GM21723 (cell line): ENCODE measurements around the gene PGBD1.

Source experiments
- ATAC-seq: cut with Tn5 transposase; IDR thresholded peaks from one replicate; pipeline ENCODE4 v1.9.1; 2021; ENCODE audit warnings: mild to moderate bottlenecking, moderate library complexity; ENCODE audit not compliant: unreplicated experiment

Gene PGBD1, protein sequence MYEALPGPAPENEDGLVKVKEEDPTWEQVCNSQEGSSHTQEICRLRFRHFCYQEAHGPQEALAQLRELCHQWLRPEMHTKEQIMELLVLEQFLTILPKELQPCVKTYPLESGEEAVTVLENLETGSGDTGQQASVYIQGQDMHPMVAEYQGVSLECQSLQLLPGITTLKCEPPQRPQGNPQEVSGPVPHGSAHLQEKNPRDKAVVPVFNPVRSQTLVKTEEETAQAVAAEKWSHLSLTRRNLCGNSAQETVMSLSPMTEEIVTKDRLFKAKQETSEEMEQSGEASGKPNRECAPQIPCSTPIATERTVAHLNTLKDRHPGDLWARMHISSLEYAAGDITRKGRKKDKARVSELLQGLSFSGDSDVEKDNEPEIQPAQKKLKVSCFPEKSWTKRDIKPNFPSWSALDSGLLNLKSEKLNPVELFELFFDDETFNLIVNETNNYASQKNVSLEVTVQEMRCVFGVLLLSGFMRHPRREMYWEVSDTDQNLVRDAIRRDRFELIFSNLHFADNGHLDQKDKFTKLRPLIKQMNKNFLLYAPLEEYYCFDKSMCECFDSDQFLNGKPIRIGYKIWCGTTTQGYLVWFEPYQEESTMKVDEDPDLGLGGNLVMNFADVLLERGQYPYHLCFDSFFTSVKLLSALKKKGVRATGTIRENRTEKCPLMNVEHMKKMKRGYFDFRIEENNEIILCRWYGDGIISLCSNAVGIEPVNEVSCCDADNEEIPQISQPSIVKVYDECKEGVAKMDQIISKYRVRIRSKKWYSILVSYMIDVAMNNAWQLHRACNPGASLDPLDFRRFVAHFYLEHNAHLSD

DNA sequence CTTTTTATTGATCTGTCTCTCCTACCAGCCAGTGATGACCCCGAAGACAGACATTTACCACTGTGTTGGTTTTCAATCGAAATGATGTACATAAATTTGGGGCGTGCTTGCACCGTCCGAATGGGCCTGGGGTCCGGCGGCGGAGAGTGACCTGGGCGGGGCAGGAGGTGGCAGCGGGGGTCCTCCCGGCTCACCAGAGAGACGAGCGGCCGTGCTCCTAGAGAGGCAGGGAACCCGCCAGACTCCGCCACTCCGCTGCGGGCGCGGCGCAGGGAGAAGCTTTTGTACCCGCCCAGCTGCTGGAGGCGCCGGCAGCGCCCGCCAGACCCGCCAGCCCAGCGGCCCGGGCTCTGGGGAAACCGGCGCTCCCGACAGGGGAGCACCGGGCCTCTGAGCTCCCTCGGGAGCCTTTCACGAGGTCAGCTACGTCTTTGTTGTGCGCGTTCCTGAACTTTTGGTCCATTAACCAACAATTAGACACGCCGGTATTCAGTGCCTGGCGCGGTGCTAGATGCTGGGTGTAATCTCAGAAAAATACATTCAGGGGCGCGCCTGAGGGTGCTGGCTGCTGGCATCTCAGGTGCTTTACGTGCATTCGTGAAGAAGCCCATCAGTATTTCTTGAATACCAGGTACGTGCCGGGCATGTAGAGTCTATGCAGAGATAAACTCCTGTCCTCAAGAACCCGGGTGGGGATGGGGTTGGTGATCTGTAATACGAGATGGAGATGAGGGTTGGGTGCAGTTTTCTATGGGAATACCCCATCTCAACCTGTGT, at the start of gene PGBD1:
TSS of gene PGBD1 (plus strand) at position 285 of the 777 bp plus-strand sequence. CDS start 2,242 bp downstream, outside the sequence.
- ATAC-seq: peak; percentile 90

DNA sequence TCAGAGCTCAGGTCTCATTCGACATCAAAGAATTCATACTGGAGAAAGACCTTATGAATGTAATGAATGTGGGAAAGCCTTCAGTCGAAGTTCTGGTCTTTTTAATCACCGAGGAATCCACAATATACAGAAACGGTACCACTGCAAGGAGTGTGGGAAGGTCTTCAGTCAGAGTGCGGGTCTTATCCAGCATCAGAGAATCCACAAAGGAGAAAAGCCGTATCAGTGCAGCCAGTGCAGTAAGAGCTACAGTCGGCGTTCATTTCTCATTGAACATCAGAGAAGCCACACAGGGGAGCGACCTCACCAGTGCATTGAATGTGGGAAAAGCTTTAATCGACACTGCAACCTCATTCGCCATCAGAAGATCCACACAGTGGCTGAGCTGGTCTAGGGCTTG, 48.6 kb upstream of the PGBD1 start:
- ATAC-seq: no peak

DNA sequence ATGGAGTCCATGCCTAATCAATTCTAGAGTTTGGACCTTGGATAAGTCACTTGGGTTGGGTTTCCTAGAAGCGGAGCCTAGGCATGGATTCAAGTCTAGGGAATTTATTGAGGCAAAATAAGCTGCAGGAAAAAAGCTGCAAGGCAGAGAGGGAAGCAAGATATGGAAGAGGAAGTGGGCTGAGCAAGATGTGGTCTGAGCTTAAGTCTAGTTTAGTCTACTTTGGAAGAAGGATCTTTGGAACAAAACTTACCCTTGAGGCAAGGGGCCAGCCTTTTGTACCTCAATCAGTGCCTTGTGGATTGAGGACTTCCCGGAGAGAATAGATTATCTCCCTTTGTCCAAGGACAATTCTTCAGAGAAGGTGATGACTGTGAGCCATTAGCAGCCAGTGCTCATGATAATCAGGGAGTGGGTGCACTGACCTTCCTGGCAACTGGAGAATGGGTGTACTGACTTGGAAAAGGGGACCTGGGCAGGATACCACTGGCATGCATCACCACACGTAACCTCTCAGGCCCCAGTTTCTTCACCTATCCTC, 45.4 kb upstream of the PGBD1 start:
- no peak for ATAC-seq

DNA sequence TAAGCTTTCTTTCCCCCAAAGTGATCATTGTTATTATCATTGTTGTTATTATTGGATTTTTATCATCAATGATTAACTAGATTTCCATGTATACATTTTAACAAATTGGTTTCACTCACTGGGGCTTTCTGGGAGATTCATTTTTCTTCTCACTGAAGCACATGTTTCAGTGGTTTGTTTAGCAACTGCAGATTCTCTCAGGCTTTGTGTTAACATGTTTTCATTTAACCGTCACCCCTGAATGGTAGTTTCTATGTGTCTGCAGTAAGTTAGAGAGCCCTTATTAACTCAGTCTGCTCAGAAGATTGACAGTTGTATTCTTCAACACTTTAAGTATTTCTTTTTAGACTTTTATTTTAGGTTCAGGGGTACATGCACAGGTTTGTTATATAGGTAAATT, 41.7 kb upstream of the PGBD1 start:
- no peak for ATAC-seq

DNA sequence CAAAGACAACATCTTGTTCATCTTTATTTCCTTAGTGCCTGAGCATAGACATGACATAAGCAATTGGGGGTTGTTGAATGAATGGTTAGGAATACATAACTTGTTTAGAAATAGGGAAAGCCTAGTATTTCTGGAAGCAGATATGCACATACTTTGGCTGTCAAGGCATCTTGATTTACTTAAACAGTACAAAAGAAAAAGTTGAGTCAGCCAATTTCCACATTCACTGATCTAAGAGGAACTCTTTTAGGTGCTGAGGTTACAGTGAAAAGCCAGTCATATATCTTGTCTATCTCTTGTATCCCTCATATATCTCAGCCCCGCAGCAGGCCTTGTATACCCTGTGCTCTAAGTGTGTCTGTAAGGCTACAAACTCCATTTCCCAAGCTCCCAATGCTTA, 40.9 kb upstream of the PGBD1 start:
- ATAC-seq: no peak

DNA sequence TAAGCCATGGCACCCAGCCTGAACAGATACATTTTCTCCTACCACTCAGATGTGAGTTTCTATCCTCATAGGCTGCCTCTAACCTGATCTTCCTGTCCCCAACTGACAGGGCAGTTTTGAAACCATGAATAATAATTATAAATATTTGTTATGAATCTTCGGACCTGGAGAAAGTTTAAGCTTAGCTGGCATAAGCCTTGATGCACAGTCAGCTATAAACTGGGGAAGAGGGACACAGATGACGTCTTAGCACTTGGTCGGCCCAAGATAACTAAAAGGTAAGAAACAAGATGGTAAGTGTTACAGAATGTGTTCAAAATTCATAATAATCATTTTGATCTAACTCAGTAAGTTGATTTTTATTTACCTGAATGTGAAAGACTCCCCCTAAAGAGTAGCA, 37.4 kb upstream of the PGBD1 start:
- no peak for ATAC-seq

DNA sequence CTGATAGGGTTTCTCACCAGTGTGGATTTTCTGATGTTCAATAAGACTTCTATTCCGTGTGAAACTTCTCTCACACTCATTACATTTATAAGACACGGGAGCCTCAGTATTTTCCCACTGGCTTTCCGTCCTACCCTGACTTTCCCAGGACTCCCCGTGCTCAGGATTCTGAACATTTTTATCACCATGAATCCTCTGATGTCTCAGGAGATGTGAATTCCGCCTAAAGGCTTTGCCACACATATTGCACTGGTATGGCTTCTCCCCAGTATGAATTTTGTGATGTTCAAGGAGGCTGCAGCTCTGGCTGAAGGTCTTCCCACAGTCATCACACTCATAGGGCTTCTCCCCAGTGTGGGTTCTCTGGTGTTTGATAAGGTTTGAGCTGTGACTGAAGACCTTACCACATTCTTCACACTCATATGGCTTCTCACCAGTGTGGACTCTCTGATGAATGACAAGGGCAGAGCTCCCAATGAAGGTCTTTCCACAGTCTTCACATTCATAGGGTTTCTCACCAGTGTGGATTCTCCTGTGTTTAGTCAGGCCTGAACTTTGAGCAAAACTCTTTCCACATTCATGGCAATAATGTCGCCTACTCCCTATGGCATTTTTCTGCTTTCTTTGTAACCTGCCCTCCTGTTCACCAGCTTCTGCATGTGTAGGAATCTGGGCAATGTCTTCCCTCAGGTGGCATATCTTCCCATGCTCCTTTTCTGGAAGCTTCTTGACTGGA, 36.0 kb upstream of the PGBD1 start:
- ATAC-seq: no peak

DNA sequence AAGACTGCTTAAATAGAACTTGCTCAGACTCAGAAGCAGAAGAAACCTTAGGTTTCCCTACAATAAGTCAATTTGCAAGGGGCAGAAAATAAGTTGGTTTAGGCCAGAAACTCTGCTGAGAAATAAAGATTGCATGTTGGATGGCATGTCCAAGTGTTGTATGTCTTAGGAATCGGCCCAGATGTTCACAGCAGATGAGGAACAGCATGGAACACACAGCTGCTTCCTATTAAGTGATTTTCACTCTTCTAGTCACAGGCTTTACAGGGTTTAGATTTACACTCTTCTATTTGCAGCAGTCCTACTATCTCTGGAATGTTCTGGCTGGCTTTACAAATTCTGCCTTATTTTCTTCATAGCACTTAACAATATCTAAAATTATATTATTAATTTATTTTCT, 32.5 kb upstream of the PGBD1 start:
- ATAC-seq: no peak

DNA sequence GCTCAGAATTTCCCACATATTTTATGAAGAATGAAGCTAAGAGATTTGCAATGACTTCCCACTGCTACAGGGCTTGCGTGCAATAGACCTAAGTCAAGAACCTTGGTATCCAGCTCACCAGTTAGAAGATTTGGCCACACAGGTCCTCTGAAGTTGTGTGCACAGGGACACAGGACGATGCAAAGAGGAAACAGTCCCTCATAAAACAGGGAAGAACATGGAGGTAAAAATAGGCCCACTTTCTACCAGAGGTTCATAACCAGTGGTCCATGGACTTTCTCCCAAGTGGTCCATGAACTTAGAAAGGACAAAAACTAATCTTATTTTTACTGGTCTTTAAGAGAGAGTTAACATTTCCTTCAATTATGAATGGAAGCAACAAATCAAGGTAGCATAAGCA, 30.6 kb upstream of the PGBD1 start:
- ATAC-seq: no peak

DNA sequence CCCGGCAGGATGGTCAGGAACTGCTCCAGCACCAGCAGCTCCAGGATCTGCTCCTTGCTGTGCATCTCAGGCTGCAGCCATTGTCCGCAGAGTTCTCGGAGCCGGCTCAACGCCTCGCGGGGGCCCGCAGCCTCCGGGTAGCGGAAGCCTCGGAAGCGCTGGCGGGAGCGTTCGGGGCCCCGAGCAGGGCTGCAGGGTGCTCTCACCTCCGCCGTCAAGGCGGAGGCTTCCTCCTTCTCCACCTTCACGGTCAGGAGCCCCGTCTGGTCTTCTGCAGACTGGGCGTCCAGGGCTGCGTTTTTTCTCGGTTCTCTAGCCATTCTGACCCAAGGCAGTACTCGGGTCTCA, 29.7 kb upstream of the PGBD1 start:
- ATAC-seq: peak; percentile 45

DNA sequence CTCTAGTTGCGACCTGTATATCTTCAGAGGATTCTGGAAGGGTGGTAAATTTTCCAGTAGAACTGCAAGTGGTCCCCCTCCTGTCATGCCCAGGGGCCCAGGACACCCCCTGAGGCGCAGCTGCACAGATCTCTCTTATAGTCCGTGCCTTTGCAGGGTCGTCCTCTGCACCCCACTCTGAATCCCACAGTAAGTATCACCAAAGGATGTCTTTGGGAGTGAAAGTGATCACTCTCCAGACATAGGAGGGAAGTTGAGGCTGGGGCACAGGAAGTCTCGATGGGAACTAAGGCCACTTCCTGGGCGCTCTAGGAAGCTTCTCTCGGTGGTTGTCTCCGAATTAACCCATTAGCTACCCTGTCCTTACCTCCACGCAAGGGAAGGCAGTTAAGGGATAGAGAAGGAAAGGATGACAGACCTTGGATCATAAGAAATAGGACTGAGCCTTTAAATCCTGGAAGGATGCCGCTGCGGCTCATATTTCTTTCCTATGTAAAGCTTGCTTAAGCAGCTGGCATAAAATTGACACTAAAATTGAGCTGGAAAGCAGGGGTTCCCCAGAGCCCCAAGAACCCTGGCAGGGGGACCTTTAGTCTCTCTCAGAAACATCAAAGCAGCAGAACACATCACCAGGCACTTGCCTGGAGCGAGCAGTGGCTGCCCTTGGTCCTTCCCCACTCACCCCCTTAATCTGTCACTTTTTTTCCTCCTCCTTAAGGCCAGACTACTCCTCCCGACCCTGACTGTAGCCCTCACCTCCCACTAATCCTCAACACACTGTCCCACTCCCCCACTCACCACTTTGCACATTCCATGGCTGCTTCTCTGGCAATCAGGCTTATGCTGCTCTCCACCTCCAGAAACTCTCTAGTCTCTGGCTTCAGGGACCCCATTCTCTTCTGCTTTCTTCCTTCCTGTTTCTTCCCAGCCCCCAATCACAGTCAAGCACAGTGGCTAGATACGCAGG, 29.1 kb upstream of the PGBD1 start, which contains the start of gene ZKSCAN4:
TSS of gene ZKSCAN4 (minus strand) at position 261 of the 967 bp plus-strand sequence. CDS start 289 bp downstream, outside the sequence.
- peak; percentile 86 for ATAC-seq

DNA sequence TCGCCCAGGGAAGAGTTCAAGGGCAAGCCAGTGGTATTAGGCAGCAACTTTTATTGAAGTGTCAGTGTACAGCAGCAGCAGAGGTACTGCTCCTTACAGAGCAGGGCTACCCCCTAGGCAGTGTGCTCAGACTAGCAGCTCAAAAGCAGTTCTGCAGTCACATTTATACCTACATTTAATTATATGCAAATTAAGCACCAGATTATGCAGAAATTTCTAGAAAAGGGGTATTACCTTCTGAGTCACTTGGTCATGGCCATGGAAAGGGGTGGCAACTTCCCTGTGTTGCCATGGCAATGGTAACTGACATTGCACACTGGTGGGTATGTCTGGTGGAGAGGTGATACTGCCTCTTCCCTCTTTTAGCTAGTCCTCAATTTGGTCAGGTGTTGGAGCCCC, 27.3 kb upstream of the PGBD1 start:
- no peak for ATAC-seq

DNA sequence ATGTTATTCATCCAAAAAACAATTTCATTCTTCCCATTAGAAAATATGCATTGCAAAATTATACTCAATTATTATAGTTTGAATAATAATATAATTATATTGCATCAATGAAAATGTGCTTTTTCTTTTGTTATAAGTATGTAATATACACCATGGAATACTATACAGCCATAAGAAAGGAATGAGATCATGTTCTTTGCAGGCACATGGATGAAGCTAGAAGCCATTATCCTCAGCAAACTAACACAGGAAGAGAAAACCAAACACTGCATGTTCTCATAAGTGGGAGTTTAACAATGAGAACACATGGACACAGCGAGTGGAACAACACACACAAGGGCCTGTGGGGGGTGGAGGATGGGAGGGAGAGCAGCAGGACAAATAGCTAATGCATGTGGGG, 24.3 kb upstream of the PGBD1 start:
- no peak for ATAC-seq

DNA sequence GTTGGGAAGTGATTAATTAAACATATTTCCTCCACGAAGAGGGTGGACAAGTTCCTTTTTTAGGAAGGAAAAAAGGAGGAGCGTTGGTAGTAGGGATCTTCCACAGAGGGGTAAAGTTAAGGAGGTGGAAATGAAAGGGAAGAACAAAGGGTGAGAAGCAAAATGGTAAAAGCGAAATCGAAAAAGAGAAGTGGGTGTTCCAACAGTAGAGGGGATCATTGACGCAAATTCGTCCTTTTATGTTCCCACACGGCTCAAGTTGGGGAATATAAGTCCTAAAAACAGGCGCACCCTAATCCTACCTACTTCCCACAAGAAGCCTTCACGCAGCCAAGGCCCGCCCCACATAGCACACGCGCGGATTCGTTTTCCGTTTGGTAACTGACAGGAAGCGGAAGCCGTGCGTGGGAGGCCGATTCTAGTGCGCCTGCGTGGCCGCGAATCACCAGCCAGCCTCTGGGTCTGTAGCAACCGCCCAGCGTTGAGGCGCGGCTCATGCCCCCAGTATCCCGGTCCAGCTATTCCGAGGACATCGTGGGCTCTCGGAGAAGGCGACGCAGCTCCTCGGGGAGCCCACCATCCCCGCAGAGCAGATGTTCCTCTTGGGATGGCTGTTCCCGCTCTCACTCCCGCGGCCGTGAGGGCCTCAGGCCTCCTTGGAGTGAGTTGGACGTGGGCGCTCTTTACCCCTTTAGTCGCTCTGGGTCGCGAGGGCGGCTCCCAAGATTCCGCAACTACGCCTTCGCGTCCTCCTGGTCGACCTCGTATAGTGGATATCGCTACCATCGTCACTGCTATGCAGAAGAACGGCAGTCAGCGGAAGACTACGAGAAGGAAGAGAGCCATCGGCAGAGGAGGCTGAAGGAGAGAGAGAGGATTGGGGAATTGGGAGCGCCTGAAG, 22.2 kb upstream of the PGBD1 start, which contains the start of gene NKAPL:
TSS of gene NKAPL (plus strand) at position 421 of the 901 bp plus-strand sequence. CDS start at position 496, 75 bp downstream.
- no peak for ATAC-seq

DNA sequence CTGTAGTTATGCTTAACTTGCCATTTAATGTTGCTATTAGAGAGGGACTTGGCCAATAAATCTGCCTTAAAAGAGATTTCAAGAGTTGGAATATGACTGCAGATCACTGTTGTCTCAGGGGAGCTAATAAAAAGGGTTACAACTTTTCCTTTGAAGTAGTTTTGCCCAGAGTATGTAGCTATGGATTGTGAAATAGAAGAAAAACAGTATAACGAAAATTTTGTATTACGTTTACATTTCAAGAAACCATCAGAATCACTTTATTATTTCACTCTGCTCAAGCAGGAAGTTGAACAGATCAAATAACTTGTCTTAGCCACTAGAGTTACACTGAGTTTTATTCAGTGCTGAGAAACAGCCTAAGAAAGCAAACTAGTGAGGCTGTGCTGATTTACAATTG, 17.4 kb upstream of the PGBD1 start:
- no peak for ATAC-seq

DNA sequence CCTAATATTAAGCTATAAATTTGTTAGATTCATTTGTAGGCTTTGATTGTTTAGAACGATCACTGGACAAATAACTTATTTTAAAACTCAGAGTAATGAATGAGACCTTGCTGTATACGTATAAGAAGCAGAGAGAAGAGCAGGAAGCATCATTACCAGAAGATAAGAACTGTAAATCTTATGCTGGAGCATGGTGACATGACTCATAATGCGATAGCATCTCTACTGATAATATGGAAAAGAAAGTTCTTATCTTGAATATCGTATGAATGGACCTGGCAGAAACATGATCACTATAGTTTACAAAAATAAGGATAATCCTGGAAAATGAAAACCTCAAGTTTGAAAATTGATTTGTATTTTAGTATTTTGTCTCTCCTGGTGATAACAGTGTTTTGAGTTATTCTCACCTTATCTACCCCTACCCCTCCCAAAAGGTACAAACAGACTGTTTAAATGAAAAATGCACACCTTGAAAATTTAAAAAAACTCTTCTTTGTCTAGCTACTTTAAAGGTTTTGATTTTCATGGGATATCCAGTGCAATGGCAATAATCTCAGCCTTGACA, 16.5 kb upstream of the PGBD1 start:
- no peak for ATAC-seq

DNA sequence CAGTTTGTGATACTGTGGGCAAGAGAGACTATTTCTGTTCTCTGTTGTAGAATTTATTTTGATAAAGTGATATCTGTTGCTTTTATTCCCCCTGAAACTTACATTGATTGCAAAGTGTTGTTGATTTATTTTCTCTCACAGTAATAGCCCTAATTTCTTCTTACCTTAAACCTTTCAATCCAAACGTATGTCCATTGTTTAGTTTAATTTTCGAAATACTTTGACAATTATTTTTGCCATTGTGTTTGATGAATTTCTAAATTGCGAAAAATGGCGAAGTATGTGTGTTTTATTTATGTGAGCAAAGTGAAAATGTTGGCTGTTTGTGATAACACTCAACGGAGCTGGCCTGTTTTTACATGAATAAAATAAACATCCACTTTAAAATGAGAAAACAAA, 14.8 kb upstream of the PGBD1 start:
- ATAC-seq: no peak
